GM12878 (cell line): ENCODE data around the gene NPAS2. TPM values are rescaled to one million over a fixed set of nuclear protein-coding genes. Genes with fewer than 3 reads are reported as not detected.

Experiments used
- ATAC-seq: fragments of 200-7000 bp; cut with Tn5 transposase; 3 replicates; pipeline ENCODE4 v1.9.1; 2020; ENCODE audit warnings: mild to moderate bottlenecking, moderate library complexity
- BruUV-seq: library from RNA; stranded (reverse); fragments of 400-500 nt; replicated peaks from 2 replicates; lab custom pipeline; 2021; lab: Mats Ljungman, UMichigan
- CTCF ChIA-PET: fragments of 300-600 bp; sonication (Branson Sonifier 250); formaldehyde crosslinking; extraction: SDS; loops from one replicate; lab custom pipeline; 2021; ENCODE audit warnings: inconsistent platforms; lab: Yijun Ruan, JAX
- POLR2A ChIA-PET: fragments of 350-600 bp; formaldehyde crosslinking; extraction: SDS; loops from one replicate; lab custom pipeline; 2021; ENCODE audit warnings: inconsistent platforms; lab: Charles Lee
- RAD21 ChIA-PET: fragments of 300-600 bp; sonication (Branson Sonifier 250); formaldehyde crosslinking; loops from one replicate; lab custom pipeline; 2023; ENCODE audit warnings: antibody characterized with exemption; ENCODE audit not compliant: unreplicated experiment; lab: Charles Lee
- SMC1A ChIA-PET: fragments of 300-600 bp; sonication (Branson Sonifier 250); formaldehyde crosslinking; loops from one replicate; lab custom pipeline; 2023; ENCODE audit not compliant: unreplicated experiment, uncharacterized antibody; lab: Charles Lee
- DNase-seq: peaks from one replicate; pipeline ENCODE4 v3.0.0-alpha.2; 2011; ENCODE audit warnings: low read depth, low spot score
- FAIRE-seq: peaks from 3 replicates; lab custom pipeline; 2011; peaks lifted over from hg19 to GRCh38; lab: Jason Lieb, UNC
- H2AFZ ChIP-seq: 2 replicates; pipeline ENCODE4 v1.6.0; 2011; ENCODE audit warnings: low read depth, low read length, control low read depth; ENCODE audit not compliant: control insufficient read depth
- H3K27ac ChIP-seq: 2 replicates; pipeline ENCODE4 v1.5.1; 2011; ENCODE audit warnings: control low read depth; ENCODE audit not compliant: control insufficient read depth, insufficient read depth
- H3K27me3 ChIP-seq, 2 experiments: replicated peaks in 1 of 2; 2 replicates each; pipeline versions ENCODE4 v1.6.0 to v1.6.1; 2011; ENCODE audit warnings: low read length in 1 of 2; ENCODE audit not compliant: control insufficient read depth in 2 of 2, insufficient read depth in 2 of 2
- H3K36me3 ChIP-seq, 2 experiments: 2 replicates each; pipeline ENCODE4 v1.5.1; 2011; ENCODE audit warnings: low read length in 1 of 2; ENCODE audit not compliant: control insufficient read depth in 2 of 2, insufficient read depth in 2 of 2
- H3K4me1 ChIP-seq: 2 replicates; pipeline ENCODE4 v1.6.1; 2011; ENCODE audit warnings: mild to moderate bottlenecking, low read length, moderate library complexity, mixed read lengths; ENCODE audit not compliant: control insufficient read depth, insufficient read depth
- H3K4me2 ChIP-seq: 2 replicates; pipeline ENCODE4 v1.6.0; 2011; ENCODE audit warnings: control low read depth; ENCODE audit not compliant: control insufficient read depth, insufficient read depth
- H3K4me3 ChIP-seq: fragments of 200-600 bp; sonication (generic); 2 replicates; pipeline ENCODE4 v1.5.1; 2016
- H3K79me2 ChIP-seq: 2 replicates; pipeline ENCODE4 v1.6.0; 2011; ENCODE audit warnings: low read length; ENCODE audit not compliant: control insufficient read depth, insufficient read depth
- H3K9ac ChIP-seq: 2 replicates; pipeline ENCODE4 v1.8.0; 2011; ENCODE audit warnings: low read length, control low read depth, mixed read lengths; ENCODE audit not compliant: control insufficient read depth, insufficient read depth
- H3K9me3 ChIP-seq: replicated peaks from 3 replicates; pipeline ENCODE4 v1.5.1; 2011; ENCODE audit warnings: mild to moderate bottlenecking, low read length; ENCODE audit not compliant: control insufficient read depth, insufficient read depth
- H4K20me1 ChIP-seq: 2 replicates; pipeline ENCODE4 v1.6.0; 2011; ENCODE audit not compliant: control insufficient read depth, insufficient read depth
- BCL11A ChIP-seq: IDR thresholded peaks from 2 replicates; pipeline ENCODE4 v1.6.1; 2011; ENCODE audit warnings: low read depth, low read length
- BMI1 ChIP-seq: fragments of 450-650 bp; IDR thresholded peaks from 2 replicates; pipeline ENCODE4 v1.6.1; 2016; ENCODE audit warnings: mild to moderate bottlenecking, moderate library complexity, borderline replicate concordance
- BRCA1 ChIP-seq: IDR thresholded peaks from 2 replicates; pipeline ENCODE4 v1.6.1; 2011; ENCODE audit warnings: low read depth, low read length, improper control_type of control experiment
- CBX5 ChIP-seq: sonication (generic); IDR thresholded peaks from 2 replicates; pipeline ENCODE4 v1.6.1; 2016; ENCODE audit warnings: low read depth, moderate library complexity, mild to moderate bottlenecking, inconsistent platforms
- CEBPB ChIP-seq, 2 experiments: fragments of 150-350 bp in 1 of 2; IDR thresholded peaks; 2 replicates each; pipeline ENCODE4 v1.6.1; 2012 to 2014; ENCODE audit warnings: low read depth in 2 of 2, low read length in 2 of 2, borderline replicate concordance in 1 of 2, inconsistent platforms in 1 of 2
- CHD4 ChIP-seq: fragments of 200-600 bp; sonication (generic); IDR thresholded peaks from 2 replicates; pipeline ENCODE4 v1.6.1; 2016; ENCODE audit warnings: mild to moderate bottlenecking
- CREM ChIP-seq: IDR thresholded peaks from 2 replicates; pipeline ENCODE4 v1.6.1; 2014; ENCODE audit warnings: antibody characterized with exemption, low read depth
- HDAC6 ChIP-seq: fragments of 200-600 bp; sonication (generic); IDR thresholded peaks from one replicate; pipeline ENCODE4 v1.8.0; 2017; ENCODE audit warnings: antibody characterized with exemption; ENCODE audit not compliant: unreplicated experiment
- JUNB ChIP-seq: IDR thresholded peaks from 2 replicates; pipeline ENCODE4 v1.6.1; 2016; ENCODE audit warnings: antibody characterized with exemption, mild to moderate bottlenecking
- NR2F1 ChIP-seq: fragments of 450-650 bp; conservative IDR thresholded peaks from 2 replicates; pipeline ENCODE4 v1.6.1; 2017; ENCODE audit warnings: mild to moderate bottlenecking
- ZNF217 ChIP-seq: fragments of 450-650 bp; IDR thresholded peaks from 2 replicates; pipeline ENCODE4 v1.6.1; 2017; ENCODE audit warnings: antibody characterized with exemption, mild to moderate bottlenecking
- ZNF622 ChIP-seq: fragments of 450-650 bp; IDR thresholded peaks from 2 replicates; pipeline ENCODE4 v1.6.1; 2017; ENCODE audit warnings: mild to moderate bottlenecking, inconsistent platforms
- in situ Hi-C: fragments of 300-500 bp; cut with MboI; formaldehyde crosslinking; loops from 9 replicates; pipeline ENCODE4 v1.14.3; 2018; ENCODE audit warnings: mixed read lengths
- intact Hi-C: fragments of 100-400 bp; cut with micrococcal nuclease; formaldehyde crosslinking; loops from one replicate; pipeline ENCODE4 v1.14.2; 2022; ENCODE audit not compliant: unreplicated experiment
- polyA plus RNA-seq, 11 experiments: library from polyadenylated mRNA; depleted of rRNA in 4 of 11; unstranded in 6 of 11; stranded (reverse) in 5 of 11; fragments of >200 nt; fragmentation: Nextera tagmentation in 4 of 11; fragmentation: Illumina TruSeq in 1 of 11; extraction: Ambion mirVana in 4 of 11; extraction: Trizol in 1 of 11; gene quantifications; 1 replicate in 1 of 11; 2 replicates in 10 of 11; pipeline versions ENCODE4 v1.2.1 to v1.2.3, GENCODE V29; 2011 to 2016; ENCODE audit warnings: inconsistent platforms in 2 of 11, missing spikeins in 2 of 11, low read depth in 1 of 11
- total RNA-seq, 4 experiments: library from RNA; depleted of rRNA in 3 of 4; stranded (reverse); fragments of >200 nt in 3 of 4; fragmentation: Illumina TruSeq in 1 of 4; extraction: Trizol in 1 of 4; gene quantifications; 2 replicates each; pipeline versions ENCODE4 v1.2.1 to v1.2.3, GENCODE V29; 2013 to 2021
- TF ChIP-seq, protein P1 (sequence below): fragments of 450-650 bp; formaldehyde crosslinking; IDR thresholded peaks from 2 replicates; pipeline ENCODE4 v1.4.0; 2022; ENCODE audit warnings: mild to moderate bottlenecking, moderate library complexity
- TF ChIP-seq, protein P2 (sequence below): IDR thresholded peaks from 2 replicates; pipeline ENCODE4 v1.6.1; 2012; ENCODE audit warnings: low read depth, low read length, improper control_type of control experiment
- TF ChIP-seq, protein P3 (sequence below): fragments of 450-650 bp; IDR thresholded peaks from 2 replicates; pipeline ENCODE4 v1.6.1; 2017; ENCODE audit warnings: antibody characterized with exemption, mild to moderate bottlenecking, moderate library complexity

The NPAS2 gene
- total and polyA plus RNA-seq, 10 of the 15 experiments (the other 5 are each of a cell fraction or from before 2014, with no cell fraction given): 0.08 TPM; not detected in 9

DNA sequence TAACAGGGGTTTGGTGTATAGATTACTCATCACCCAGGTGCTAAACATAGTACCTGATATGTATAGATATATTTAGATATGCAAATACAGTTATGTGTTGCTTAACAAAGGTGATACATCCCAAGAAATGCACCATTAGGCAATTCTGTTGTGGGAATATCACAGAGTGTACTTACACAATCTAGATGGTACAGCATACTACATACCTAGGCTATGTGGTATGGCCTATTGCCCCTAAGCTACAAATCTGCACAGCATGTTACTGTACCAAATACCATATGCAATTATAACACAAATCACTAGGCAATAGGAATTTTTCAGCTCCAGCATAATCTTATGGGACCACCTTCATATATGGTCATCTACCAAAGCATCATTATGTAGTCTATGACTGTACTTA lies 43.5 kb upstream of the NPAS2 start:
- BruUV-seq: no TSS peak
- H3K4me3 ChIP-seq: no peak overlapping the region
- FAIRE-seq (no peak), ATAC-seq (no peak), DNase-seq (no peak)
- H4K20me1 ChIP-seq: no peaks in the 10 kb centered on the region
- no peaks in the 10 kb centered on the region for H3K79me2 ChIP-seq
- ChIA-PET SMC1A (interaction anchor here (1.7 kb wide), 1 partner anchor 8 kb away, joined by 4 read pairs; no protein-coding TSS in a partner anchor), RAD21 (no interaction called here), CTCF (no interaction called here), POLR2A (no interaction called here)
- peaks cover 3 to 10% of the 10 kb centered on the region in 2 experiments; a peak in 3 of 4 replicates for H3K27me3 ChIP-seq
- no peaks in the 10 kb centered on the region for H3K4me1 ChIP-seq
- no peaks in the 10 kb centered on the region for H3K36me3 ChIP-seq
- no peak overlapping the region for H3K9ac ChIP-seq
- H3K9me3 ChIP-seq: no peaks in the 10 kb centered on the region
- no peak overlapping the region for H3K4me2 ChIP-seq
- TF ChIP-seq CBX5 (no peak), BCL11A (no peak), HDAC6 (no peak), CEBPB (IDR thresholded peaks at IDR 0.05; ENCODE audit: borderline replicate concordance in 1 of 2, low read depth in 2 of 2, low read length in 2 of 2) (no peak), ZNF217 (no peak), CHD4 (no peak), CREM (no peak), BRCA1 (no peak), ZNF622 (no peak), JUNB (no peak), NR2F1 (no peak), BMI1 (no peak)
- TF ChIP-seq, protein P1, sequence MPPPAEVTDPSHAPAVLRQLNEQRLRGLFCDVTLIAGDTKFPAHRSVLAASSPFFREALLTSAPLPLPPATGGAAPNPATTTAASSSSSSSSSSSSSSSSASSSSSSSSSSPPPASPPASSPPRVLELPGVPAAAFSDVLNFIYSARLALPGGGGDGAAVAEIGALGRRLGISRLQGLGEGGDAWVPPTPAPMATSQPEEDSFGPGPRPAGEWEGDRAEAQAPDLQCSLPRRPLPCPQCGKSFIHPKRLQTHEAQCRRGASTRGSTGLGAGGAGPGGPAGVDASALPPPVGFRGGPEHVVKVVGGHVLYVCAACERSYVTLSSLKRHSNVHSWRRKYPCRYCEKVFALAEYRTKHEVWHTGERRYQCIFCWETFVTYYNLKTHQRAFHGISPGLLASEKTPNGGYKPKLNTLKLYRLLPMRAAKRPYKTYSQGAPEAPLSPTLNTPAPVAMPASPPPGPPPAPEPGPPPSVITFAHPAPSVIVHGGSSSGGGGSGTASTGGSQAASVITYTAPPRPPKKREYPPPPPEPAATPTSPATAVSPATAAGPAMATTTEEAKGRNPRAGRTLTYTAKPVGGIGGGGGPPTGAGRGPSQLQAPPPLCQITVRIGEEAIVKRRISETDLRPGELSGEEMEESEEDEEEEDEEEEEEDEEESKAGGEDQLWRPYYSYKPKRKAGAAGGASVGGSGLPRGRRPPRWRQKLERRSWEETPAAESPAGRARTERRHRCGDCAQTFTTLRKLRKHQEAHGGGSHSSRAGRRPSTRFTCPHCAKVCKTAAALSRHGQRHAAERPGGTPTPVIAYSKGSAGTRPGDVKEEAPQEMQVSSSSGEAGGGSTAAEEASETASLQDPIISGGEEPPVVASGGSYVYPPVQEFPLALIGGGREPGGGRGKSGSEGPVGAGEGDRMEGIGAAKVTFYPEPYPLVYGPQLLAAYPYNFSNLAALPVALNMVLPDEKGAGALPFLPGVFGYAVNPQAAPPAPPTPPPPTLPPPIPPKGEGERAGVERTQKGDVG (CRISPR knock-in tag): no peak
- TF ChIP-seq, protein P2, sequence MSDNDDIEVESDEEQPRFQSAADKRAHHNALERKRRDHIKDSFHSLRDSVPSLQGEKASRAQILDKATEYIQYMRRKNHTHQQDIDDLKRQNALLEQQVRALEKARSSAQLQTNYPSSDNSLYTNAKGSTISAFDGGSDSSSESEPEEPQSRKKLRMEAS: no peak
- TF ChIP-seq, protein P3, sequence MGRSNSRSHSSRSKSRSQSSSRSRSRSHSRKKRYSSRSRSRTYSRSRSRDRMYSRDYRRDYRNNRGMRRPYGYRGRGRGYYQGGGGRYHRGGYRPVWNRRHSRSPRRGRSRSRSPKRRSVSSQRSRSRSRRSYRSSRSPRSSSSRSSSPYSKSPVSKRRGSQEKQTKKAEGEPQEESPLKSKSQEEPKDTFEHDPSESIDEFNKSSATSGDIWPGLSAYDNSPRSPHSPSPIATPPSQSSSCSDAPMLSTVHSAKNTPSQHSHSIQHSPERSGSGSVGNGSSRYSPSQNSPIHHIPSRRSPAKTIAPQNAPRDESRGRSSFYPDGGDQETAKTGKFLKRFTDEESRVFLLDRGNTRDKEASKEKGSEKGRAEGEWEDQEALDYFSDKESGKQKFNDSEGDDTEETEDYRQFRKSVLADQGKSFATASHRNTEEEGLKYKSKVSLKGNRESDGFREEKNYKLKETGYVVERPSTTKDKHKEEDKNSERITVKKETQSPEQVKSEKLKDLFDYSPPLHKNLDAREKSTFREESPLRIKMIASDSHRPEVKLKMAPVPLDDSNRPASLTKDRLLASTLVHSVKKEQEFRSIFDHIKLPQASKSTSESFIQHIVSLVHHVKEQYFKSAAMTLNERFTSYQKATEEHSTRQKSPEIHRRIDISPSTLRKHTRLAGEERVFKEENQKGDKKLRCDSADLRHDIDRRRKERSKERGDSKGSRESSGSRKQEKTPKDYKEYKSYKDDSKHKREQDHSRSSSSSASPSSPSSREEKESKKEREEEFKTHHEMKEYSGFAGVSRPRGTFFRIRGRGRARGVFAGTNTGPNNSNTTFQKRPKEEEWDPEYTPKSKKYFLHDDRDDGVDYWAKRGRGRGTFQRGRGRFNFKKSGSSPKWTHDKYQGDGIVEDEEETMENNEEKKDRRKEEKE: no peak
- H2AFZ ChIP-seq: no peak overlapping the region
- in situ Hi-C loops: no loop called here
- H3K27ac ChIP-seq: no peak overlapping the region
- intact Hi-C loops: no loop called here
